NCI-H2107 treated with DMSO at 0.1 percent for 48 hours (cell line): ENCODE data around the gene DNASE2.

Experiments
- DNase-seq: peaks from one replicate; lab custom pipeline; 2025; ENCODE audit not compliant: unreplicated experiment; lab: John Stamatoyannopoulos, UW

Gene DNASE2

GRCh38 chr19:12834976-12835757 lies 46.1 kb downstream of the DNASE2 start:
- no peak for DNase-seq

DNA sequence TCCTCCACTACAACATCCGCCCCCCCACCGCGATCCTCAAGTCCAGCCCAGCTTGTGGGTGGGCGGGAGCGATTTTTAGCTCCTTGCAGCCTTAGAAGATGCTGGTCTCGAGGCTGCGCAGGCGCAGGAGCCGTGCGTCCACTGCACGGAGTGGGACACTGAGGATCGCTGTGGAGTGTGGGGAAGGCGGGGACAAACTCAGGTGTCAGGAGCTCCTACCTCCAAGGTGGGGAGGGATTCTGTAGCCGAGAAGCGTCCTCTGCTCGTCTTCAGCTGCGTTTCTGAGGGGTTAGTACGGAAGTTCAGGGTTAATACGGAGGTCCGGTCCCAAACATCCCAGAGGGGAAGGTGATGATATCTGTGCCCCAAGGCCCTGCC lies 46.7 kb downstream of the DNASE2 start, which contains the start of gene RTBDN:
Gene RTBDN, minus strand, starts transcription at position 14 of the 378 bp plus-strand sequence. CDS start 4,600 bp downstream, outside the sequence.
- DNase-seq: no peak

DNA sequence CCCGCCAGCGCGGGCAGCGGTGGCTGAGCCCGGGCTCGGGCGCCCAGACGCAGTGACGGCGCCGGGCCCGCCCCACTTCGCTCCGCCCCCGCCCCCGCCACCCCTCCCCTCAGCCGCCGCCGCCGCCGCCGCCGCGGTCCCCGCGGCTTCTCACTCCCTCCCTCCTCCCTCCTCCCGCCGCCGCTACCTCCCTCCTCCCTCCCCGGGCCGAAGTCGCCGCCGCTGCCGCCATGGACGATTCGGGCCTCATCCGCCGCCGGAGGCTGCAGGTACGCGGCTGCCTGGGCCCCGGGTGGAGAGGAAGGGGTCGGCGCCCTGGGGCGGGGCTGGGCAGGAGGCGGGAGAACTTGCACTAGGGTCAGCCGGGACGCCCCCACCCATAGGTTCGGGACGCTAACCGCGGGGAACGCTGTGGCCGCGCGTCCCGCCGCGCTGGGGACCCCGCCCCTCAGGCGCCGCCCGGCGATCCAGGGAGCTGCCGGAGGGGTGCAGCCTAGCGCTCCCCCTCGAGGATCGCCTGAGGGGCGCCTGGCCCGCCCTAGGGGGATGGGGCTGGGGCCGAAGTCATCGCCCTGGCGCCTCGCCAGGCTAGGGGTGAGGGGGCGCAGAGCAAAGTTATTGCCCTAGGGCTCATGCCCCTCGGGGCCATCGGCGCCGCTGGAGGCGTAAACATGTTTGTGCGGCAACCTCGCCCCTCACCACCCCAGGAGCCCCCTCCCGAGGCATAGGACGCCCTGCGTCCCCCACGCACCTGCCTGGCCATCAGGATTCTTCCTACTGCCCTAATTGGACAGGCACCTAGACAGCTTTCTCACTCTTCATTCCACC lies 47.3 kb downstream of the DNASE2 start:
- DNase-seq: no peak

DNA sequence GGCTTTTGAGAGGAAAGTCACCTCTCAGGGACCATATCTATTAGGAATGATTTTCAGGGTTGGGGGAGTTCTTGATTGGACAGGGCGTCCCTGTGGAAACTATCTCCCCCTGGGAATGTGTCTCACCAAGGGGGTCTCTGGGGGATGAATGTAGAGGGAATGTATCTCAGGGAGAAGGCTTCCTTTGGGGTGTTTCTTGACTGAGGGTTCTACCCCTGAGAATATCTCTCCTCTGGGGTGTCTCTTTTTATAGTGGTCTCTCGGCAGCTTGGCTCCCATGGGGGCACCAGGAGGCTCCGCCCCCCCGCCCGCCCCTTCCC lies 47.9 kb downstream of the DNASE2 start:
- DNase-seq: no peak

DNA sequence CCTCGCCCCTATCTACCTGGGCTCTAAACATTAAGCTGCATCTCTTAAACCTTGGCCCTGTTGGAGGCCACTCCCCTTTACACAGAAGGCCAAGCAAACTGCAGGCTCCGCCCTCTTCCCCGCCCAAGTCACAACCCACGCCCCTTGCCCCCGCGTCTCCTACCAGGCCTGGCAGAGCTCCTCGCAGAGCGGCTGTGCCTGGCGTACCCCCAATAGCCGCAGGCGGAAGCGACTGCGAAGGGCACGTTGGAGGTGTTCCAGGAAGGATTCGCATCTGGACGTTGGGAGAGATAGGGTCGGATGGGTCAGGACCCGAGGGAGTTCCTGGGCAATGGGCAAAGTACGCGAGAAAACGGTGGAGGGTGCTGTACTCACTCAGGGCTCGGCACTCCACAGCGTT lies 52.8 kb downstream of the DNASE2 start:
- peak; percentile 56 for DNase-seq

- no peak for DNase-seq
These were observed 55.8 kb downstream of the DNASE2 start for GRCh38 chr19:12825254-12826131.
